Right atrium auricular region (tissue), 2 donors: ENCODE results near the gene ZNF410. TPM values are rescaled to one million over a fixed set of nuclear protein-coding genes. Genes with fewer than 3 reads are reported as not detected.
"Not testable (repeated sequence)": the region's sequence is repeated elsewhere in the genome, so short reads cannot be mapped to it uniquely, and the experiment has no call there.

Source experiments
- DNase-seq: peaks from one replicate; pipeline ENCODE4 v3.0.0-alpha.2; 2019; ENCODE audit warnings: low spot score
- H3K27ac ChIP-seq, 2 donors: fragments of 200-600 bp; sonication (generic); 1 replicate in 1 of 2; 2 replicates in 1 of 2; pipeline ENCODE4 v1.5.1; 2016 to 2019
- H3K27me3 ChIP-seq, 2 donors: fragments of 200-600 bp; sonication (generic); one replicate each; pipeline versions ENCODE4 v1.5.1 to v1.6.0; 2017 to 2019
- H3K36me3 ChIP-seq: fragments of 200-600 bp; sonication (generic); one replicate; pipeline ENCODE4 v1.5.1; 2016
- H3K4me1 ChIP-seq, 2 donors: fragments of 200-600 bp; sonication (generic); one replicate each; pipeline versions ENCODE4 v1.5.1 to v1.6.0; 2017 to 2019
- H3K4me3 ChIP-seq, 2 donors: fragments of 200-600 bp; sonication (generic); 1 replicate in 1 of 2; 2 replicates in 1 of 2; pipeline ENCODE4 v1.5.1; 2017 to 2019; ENCODE audit warnings: mild to moderate bottlenecking in 1 of 2, moderate library complexity in 1 of 2
- H3K9me3 ChIP-seq, 2 donors: fragments of 200-600 bp; sonication (generic); one replicate each; pipeline ENCODE4 v1.5.1; 2019
- CTCF ChIP-seq, 2 donors: fragments of 200-600 bp; sonication (generic); IDR thresholded peaks; one replicate each; pipeline ENCODE4 v1.5.1; 2019; ENCODE audit warnings: antibody characterized with exemption in 2 of 2
- total RNA-seq, 2 donors: library from RNA; depleted of rRNA; stranded (reverse); fragments of >200 nt; gene quantifications; one replicate each; pipeline ENCODE4 v1.1.0, GENCODE V29; 2016

Gene ZNF410
- total RNA-seq, 2 donors from 2014 or later = 16.2 to 23.4 TPM

GRCh38 chr14:73862480-73862879 is 24.2 kb upstream of the ZNF410 start:
- H3K27ac ChIP-seq = no peak overlapping the region
- no peak for DNase-seq
- H3K4me1 ChIP-seq = no peaks in the 10 kb centered on the region
- no peaks in the 10 kb centered on the region for H3K27me3 ChIP-seq
- peaks cover 37% of the 10 kb centered on the region for H3K36me3 ChIP-seq
- H3K4me3 ChIP-seq = no peak overlapping the region
- no peak for TF ChIP-seq CTCF (IDR thresholded peaks at IDR 0.05)
- no peaks in the 10 kb centered on the region for H3K9me3 ChIP-seq

- no peaks in the 10 kb centered on the region for H3K4me1 ChIP-seq
- TF ChIP-seq CTCF (IDR thresholded peaks at IDR 0.05) = no peak
These were observed 23.4 kb upstream of the ZNF410 start for GRCh38 chr14:73863209-73863608.

GRCh38 chr14:73865534-73866113 is 21.0 kb upstream of the ZNF410 start:
- Histone ChIP-seq H3K4me3 (no peak overlapping the region), H3K27me3 (no peaks in the 10 kb centered on the region), H3K4me1 (no peaks in the 10 kb centered on the region), H3K9me3 (no peaks in the 10 kb centered on the region), H3K36me3 (peaks cover 31% of the 10 kb centered on the region), H3K27ac (no peak overlapping the region)
- TF ChIP-seq CTCF (IDR thresholded peaks at IDR 0.05) = no peak
- no peak for DNase-seq

More at GRCh38 chr14:73863209-73863608, 23.4 kb upstream of the ZNF410 start:
- H3K27me3 ChIP-seq = no peaks in the 10 kb centered on the region
- H3K36me3 ChIP-seq = peaks cover 37% of the 10 kb centered on the region
- no peak for DNase-seq
- no peak overlapping the region for H3K27ac ChIP-seq
- H3K9me3 ChIP-seq = no peaks in the 10 kb centered on the region
- H3K4me3 ChIP-seq = no peak overlapping the region

- not testable (repeated sequence) for H3K4me1 ChIP-seq, H3K4me3 ChIP-seq, DNase-seq, H3K27ac ChIP-seq, H3K9me3 ChIP-seq, H3K27me3 ChIP-seq
- peaks cover 12% of the 10 kb centered on the region for H3K36me3 ChIP-seq
These were observed 16.9 kb upstream of the ZNF410 start for GRCh38 chr14:73869754-73870153.

- peaks cover 12% of the 10 kb centered on the region for H3K36me3 ChIP-seq
- no peak for TF ChIP-seq CTCF (IDR thresholded peaks at IDR 0.05)
- H3K27me3 ChIP-seq = no peaks in the 10 kb centered on the region
- no peaks in the 10 kb centered on the region for H3K9me3 ChIP-seq
- DNase-seq = no peak
- no peak overlapping the region for H3K27ac ChIP-seq
- H3K4me1 ChIP-seq = no peaks in the 10 kb centered on the region
- no peak overlapping the region for H3K4me3 ChIP-seq
These were observed 16.0 kb upstream of the ZNF410 start for GRCh38 chr14:73870525-73871235.

- Histone ChIP-seq H3K27me3 (no peaks in the 10 kb centered on the region), H3K4me3 (no peak overlapping the region), H3K36me3 (peaks cover 19% of the 10 kb centered on the region), H3K9me3 (no peaks in the 10 kb centered on the region), H3K27ac (no peak overlapping the region), H3K4me1 (no peaks in the 10 kb centered on the region)
- DNase-seq = no peak
- no peak for TF ChIP-seq CTCF (IDR thresholded peaks at IDR 0.05)
These were observed 13.0 kb upstream of the ZNF410 start for GRCh38 chr14:73873660-73874059.
